ENCODE measurements around the gene FBXO4. TPM values are rescaled to one million over a fixed set of nuclear protein-coding genes. Genes with fewer than 3 reads are reported as not detected.

Gene FBXO4

GRCh38 chr5:41983284-41983683, 58.2 kb downstream of the FBXO4 start:
- DNase-seq (ENCODE audit: low spot score), result no peak

GRCh38 chr5:41985945-41986695, 61.0 kb downstream of the FBXO4 start:
- H3K4me3 ChIP-seq (ENCODE audit: low read length in 2 of 2), result no peak overlapping the region
- H4K8ac ChIP-seq (ENCODE audit: low read depth, low read length), result no peak overlapping the region
- WGBS, 2 donors (ENCODE audit: extremely low coverage in 2 of 2, insufficient read length in 2 of 2, insufficient replicate concordance in 1 of 2), result no CpG with 5 or more reads among the region's 3 CpGs
- H3K9me3 ChIP-seq (replicated peaks in 1 of 2; ENCODE audit: control insufficient read depth in 2 of 2, insufficient read depth in 1 of 2, low read depth in 1 of 2, low read length in 2 of 2), result no peaks in the 10 kb centered on the region
- H2AK5ac ChIP-seq (ENCODE audit: low read depth, low read length), result no peak overlapping the region
- no peak overlapping the region for H2AFZ ChIP-seq (ENCODE audit: low read length)
- H3K27me3 ChIP-seq (ENCODE audit: control insufficient read depth in 3 of 3, insufficient read depth in 3 of 3, low read depth in 1 of 3, low read length in 3 of 3), result no peaks in the 10 kb centered on the region
- no peaks in the 10 kb centered on the region for H3K79me1 ChIP-seq (ENCODE audit: low read depth, low read length)
- H3K27ac ChIP-seq (replicated peaks; ENCODE audit: low read length), result no peak overlapping the region
- H2BK5ac ChIP-seq (ENCODE audit: low read length), result no peak overlapping the region
- no peak overlapping the region for H3K4ac ChIP-seq (ENCODE audit: low read length)
- no peak overlapping the region for H2BK15ac ChIP-seq (ENCODE audit: low read length)
- no peaks in the 10 kb centered on the region for H3K4me1 ChIP-seq (ENCODE audit: control insufficient read depth in 2 of 2, insufficient read depth in 1 of 2, low read depth in 1 of 2, low read length in 2 of 2)
- H3K4me2 ChIP-seq (ENCODE audit: insufficient read depth, low read length, poor library complexity, severe bottlenecking), result no peak overlapping the region
- DNase-seq (ENCODE audit: low spot score), result no peak
- H4K91ac ChIP-seq (ENCODE audit: low read depth, low read length, poor library complexity), result no peak overlapping the region
- H3K18ac ChIP-seq (ENCODE audit: low read length), result no peak overlapping the region
- H2BK120ac ChIP-seq (ENCODE audit: low read depth, low read length), result no peak overlapping the region
- H3K36me3 ChIP-seq (replicated peaks in 1 of 2; ENCODE audit: control insufficient read depth in 2 of 2, insufficient read depth in 2 of 2, low read length in 2 of 2), result no peaks in the 10 kb centered on the region
- no peak overlapping the region for H2BK12ac ChIP-seq (ENCODE audit: low read length)
- H3K23ac ChIP-seq (ENCODE audit: low read depth, low read length, poor library complexity), result no peak overlapping the region
- H3K14ac ChIP-seq (ENCODE audit: low read length), result no peak overlapping the region
- no peak overlapping the region for H3K9ac ChIP-seq (ENCODE audit: low read depth, low read length, poor library complexity)

More at GRCh38 chr5:41983284-41983683, 58.2 kb downstream of the FBXO4 start:
- Histone ChIP-seq H3K36me3 (replicated peaks in 1 of 2; ENCODE audit: control insufficient read depth in 2 of 2, insufficient read depth in 2 of 2, low read length in 2 of 2) (no peaks in the 10 kb centered on the region), H2BK120ac (ENCODE audit: low read depth, low read length) (no peak overlapping the region), H3K4me1 (ENCODE audit: control insufficient read depth in 2 of 2, insufficient read depth in 1 of 2, low read depth in 1 of 2, low read length in 2 of 2) (no peaks in the 10 kb centered on the region), H3K9ac (ENCODE audit: low read depth, low read length, poor library complexity) (no peak overlapping the region), H2BK12ac (ENCODE audit: low read length) (no peak overlapping the region), H3K4ac (ENCODE audit: low read length) (no peak overlapping the region), H3K14ac (ENCODE audit: low read length) (no peak overlapping the region), H3K4me2 (ENCODE audit: insufficient read depth, low read length, poor library complexity, severe bottlenecking) (no peak overlapping the region), H3K9me3 (replicated peaks in 1 of 2; ENCODE audit: control insufficient read depth in 2 of 2, insufficient read depth in 1 of 2, low read depth in 1 of 2, low read length in 2 of 2) (no peaks in the 10 kb centered on the region), H2BK15ac (ENCODE audit: low read length) (no peak overlapping the region), H2AFZ (ENCODE audit: low read length) (no peak overlapping the region), H2AK5ac (ENCODE audit: low read depth, low read length) (no peak overlapping the region), H3K4me3 (ENCODE audit: low read length in 2 of 2) (no peak overlapping the region), H3K79me1 (ENCODE audit: low read depth, low read length) (no peaks in the 10 kb centered on the region), H3K23ac (ENCODE audit: low read depth, low read length, poor library complexity) (no peak overlapping the region), H4K8ac (ENCODE audit: low read depth, low read length) (no peak overlapping the region), H4K91ac (ENCODE audit: low read depth, low read length, poor library complexity) (no peak overlapping the region), H2BK5ac (ENCODE audit: low read length) (no peak overlapping the region), H3K27me3 (ENCODE audit: control insufficient read depth in 3 of 3, insufficient read depth in 3 of 3, low read depth in 1 of 3, low read length in 3 of 3) (no peaks in the 10 kb centered on the region), H3K18ac (ENCODE audit: low read length) (no peak overlapping the region), H3K27ac (replicated peaks; ENCODE audit: low read length) (no peak overlapping the region)

Small RNA genes lying within 50 kb of the gene (small RNA-seq; reads per million reads assigned to genes)
- gene RF00019 (ENCODE audit: insufficient read depth), result not detected

All from neuronal stem cell (in vitro differentiated cells).